HG02981 (cell line): ENCODE results near the gene EVI5.
"Not testable (repeated sequence)": the region's sequence is repeated elsewhere in the genome, so short reads cannot be mapped to it uniquely, and the experiment has no call there.

Experiments
- ATAC-seq: cut with Tn5 transposase; IDR thresholded peaks from one replicate; pipeline ENCODE4 v1.9.1; 2021; ENCODE audit warnings: mild to moderate bottlenecking, moderate library complexity; ENCODE audit not compliant: unreplicated experiment

Gene EVI5

GRCh38 chr1:92527670-92528069, 257.2 kb downstream of the EVI5 start:
- no peak for ATAC-seq

- not testable (repeated sequence) for ATAC-seq
Observed at GRCh38 chr1:92524944-92525590, 259.8 kb downstream of the EVI5 start.

GRCh38 chr1:92519043-92519442, 265.9 kb downstream of the EVI5 start:
- no peak for ATAC-seq

DNA sequence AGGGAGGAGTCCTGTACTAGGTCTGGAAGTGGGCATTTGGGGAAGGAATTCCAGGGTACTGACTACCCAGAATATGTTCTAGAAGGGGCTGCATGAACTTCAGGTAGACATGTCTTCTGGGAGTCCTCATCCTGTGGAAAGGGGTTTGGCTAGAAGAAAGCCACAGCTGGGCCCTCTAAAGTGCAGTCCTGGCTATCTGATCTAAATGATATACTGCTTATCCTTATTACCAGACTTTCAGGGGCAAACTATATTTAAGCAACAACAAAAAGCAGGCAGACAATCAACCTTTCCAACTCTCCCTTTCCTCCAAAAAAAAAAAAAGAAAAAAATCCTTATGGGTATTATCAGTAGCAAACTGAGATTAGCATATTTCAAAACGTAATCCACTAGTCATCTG, 268.3 kb downstream of the EVI5 start:
- ATAC-seq, result no peak

DNA sequence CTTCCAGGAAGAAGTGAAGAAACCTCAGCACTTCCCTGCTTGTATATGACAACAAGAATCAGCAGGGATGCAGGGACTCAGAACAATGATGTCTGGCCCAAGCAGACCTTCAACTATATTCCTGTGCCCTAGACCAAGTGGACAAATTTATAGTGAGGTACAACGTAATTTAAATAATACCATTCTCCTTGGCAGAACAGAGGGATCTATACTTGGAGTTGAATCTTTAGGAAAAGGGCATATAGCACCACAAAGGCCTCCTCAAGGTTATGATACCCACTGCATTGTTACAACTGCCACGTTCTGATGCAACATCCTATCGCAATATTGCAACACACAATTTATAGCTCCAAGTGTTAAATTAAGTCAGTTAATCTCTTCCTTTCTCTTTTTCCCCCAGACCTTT, 269.1 kb downstream of the EVI5 start:
- ATAC-seq, result no peak

DNA sequence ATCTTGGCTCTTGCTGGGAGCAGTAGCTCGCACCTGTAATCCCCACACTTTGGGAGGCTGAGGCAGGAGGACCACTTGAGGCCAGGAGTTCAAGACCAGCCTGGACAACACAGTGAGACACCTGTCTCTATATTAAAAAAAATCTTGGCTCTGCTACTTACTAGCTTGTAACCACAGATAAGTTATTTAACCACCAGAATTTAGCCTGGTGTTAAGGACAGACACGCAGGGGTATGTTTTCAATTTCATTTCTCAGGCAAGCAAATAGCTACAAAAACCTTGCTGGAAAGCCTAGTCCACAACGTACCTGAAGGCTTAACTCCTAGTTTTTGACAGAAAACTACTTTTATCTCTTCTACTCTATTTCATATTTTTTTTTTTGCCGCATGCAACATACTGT, 273.4 kb downstream of the EVI5 start:
- no peak for ATAC-seq

GRCh38 chr1:92509619-92510018, 275.3 kb downstream of the EVI5 start:
- no peak for ATAC-seq

- no peak for ATAC-seq
Observed at GRCh38 chr1:92505015-92505692, 279.8 kb downstream of the EVI5 start.

- no peak for ATAC-seq
Observed at GRCh38 chr1:92504291-92505014, 280.5 kb downstream of the EVI5 start.

DNA sequence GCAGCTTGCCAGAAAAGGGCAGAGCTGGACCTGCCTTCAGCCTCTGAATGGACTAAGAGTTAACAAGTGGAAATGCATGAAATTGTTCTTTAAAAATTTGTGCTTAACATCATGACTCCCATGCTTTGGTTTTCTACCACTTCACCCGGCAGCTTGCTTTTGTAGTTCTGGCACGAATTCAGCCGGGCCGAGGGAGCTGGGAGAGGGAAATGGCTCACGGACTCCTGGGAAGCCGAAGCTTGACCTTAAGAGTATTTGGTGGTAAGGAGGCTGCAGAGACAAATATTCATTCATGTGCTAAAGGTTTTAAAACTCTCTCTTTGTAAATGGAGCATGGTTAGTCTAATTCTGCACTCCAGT, 281.0 kb downstream of the EVI5 start:
- no peak for ATAC-seq

GRCh38 chr1:92503043-92503925, 281.6 kb downstream of the EVI5 start:
- no peak for ATAC-seq

DNA sequence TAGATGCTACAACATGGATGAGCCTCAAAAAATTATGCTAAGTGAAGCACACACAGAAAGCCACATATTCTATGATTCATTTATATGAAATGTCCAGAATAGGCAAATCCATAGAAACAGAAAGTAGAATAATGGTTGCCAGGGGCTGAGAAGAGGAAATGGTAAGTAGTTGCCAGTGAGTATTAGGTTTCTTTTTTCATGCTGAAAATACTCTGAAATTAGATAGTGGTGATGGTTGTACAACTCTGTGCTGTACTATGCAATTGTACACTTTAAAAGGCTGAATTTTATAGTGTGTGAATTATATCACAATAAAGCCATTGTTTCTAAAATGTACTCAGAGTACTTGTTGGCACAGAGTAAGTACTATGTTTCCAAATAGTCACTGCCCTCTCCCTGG, 282.7 kb downstream of the EVI5 start:
- peak; percentile 73 for ATAC-seq

GRCh38 chr1:92500552-92500951, 284.4 kb downstream of the EVI5 start:
- ATAC-seq, result no peak

GRCh38 chr1:92495392-92496063, 289.4 kb downstream of the EVI5 start:
- ATAC-seq, result no peak

DNA sequence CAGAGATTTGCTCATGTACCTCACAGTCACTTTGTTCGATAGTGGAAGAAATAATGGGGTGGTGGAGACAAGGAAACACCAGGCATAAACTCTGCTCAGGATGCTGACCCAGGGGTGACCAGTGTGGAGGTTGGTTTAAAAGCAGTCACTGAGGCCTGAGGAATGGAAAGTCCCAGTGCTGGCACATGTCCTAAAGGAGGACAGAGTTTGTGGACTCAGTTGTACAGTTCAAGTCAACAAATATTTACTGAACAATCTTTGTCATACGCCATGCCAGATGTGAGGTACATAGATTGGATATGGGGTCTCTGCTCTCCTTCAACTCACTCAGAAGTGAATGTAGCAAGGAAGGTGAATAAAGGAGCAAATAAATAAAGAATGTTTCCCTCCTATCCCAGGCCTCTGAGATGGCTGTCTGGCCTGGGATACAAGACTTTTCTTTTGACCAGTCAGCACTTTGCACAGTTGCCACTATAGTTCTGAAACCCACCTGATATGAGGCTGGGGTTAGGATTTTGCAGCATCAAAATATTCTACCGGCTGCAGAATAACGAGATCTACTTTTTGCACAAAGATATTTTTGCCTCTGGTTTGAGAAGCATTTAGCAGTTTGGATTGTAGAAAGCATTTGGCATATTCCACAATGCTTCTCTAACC, 290.3 kb downstream of the EVI5 start:
- no peak for ATAC-seq

- no peak for ATAC-seq
Observed at GRCh38 chr1:92493139-92493538, 291.8 kb downstream of the EVI5 start.

DNA sequence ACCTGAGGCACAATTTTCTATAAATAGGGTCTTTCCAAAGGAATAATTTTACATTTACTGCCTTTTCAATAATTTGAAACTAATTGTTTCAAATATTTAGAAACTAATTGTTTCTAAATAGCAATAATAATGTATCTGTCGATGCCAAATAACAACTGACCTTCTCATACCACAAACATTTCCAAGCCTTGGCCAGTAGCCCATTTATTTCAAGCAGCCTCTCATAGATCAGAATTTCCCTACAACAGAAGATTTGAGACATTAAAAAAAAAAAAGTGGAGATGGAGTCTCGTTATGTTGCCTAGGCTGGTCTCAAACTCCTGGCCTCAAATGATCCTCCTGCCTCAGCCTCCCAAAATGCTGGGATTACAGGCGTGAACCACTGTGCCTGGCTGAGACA, 296.1 kb downstream of the EVI5 start:
- ATAC-seq, result no peak

DNA sequence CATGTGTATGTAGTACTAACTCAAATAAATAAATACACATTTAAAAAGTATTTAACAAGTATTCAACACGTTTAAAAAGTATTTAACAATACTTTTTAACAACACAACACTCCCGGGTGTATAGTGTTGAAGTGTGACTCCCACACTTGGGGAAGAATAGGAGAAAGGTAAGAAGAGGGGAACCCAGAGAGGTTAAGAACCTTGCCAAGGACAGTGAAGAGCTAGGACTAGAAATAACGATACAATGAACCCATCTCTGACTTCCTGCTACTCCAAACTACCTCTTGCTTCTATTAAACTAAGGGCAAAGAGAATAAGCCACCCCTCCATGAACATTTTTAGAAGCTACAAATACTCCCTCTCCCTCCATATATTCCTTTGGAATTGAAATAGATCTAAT, 296.5 kb downstream of the EVI5 start:
- ATAC-seq, result no peak

- ATAC-seq, result no peak
Observed at GRCh38 chr1:92487078-92487605, 297.8 kb downstream of the EVI5 start.
